Astrocyte (in vitro differentiated cells and primary cell): ENCODE results near the gene VSX1.

Experiments
- EZH2 ChIP-seq: IDR thresholded peaks from 2 replicates; pipeline ENCODE4 v1.6.1; 2012; ENCODE audit warnings: mild to moderate bottlenecking, low read length, inconsistent platforms; ENCODE audit not compliant: insufficient read depth
- TF ChIP-seq, protein P1 (sequence below): IDR thresholded peaks from 2 replicates; pipeline ENCODE4 v1.5.1; 2011; ENCODE audit warnings: low read depth, mild to moderate bottlenecking, inconsistent platforms, low read length, moderate library complexity; ENCODE audit not compliant: insufficient read depth

- TF ChIP-seq, protein P1, sequence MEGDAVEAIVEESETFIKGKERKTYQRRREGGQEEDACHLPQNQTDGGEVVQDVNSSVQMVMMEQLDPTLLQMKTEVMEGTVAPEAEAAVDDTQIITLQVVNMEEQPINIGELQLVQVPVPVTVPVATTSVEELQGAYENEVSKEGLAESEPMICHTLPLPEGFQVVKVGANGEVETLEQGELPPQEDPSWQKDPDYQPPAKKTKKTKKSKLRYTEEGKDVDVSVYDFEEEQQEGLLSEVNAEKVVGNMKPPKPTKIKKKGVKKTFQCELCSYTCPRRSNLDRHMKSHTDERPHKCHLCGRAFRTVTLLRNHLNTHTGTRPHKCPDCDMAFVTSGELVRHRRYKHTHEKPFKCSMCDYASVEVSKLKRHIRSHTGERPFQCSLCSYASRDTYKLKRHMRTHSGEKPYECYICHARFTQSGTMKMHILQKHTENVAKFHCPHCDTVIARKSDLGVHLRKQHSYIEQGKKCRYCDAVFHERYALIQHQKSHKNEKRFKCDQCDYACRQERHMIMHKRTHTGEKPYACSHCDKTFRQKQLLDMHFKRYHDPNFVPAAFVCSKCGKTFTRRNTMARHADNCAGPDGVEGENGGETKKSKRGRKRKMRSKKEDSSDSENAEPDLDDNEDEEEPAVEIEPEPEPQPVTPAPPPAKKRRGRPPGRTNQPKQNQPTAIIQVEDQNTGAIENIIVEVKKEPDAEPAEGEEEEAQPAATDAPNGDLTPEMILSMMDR: no peak
- TF ChIP-seq EZH2: no peak
Measured at GRCh38 chr20:25061821-25062530, 20.0 kb downstream of the VSX1 start.
